Liver (tissue), 9 donors: ENCODE data around the gene NUDT22. TPM values are rescaled to one million over a fixed set of nuclear protein-coding genes. Genes with fewer than 3 reads are reported as not detected.

ENCODE experiments used
- DNase-seq: peaks from one replicate; pipeline ENCODE4 v3.0.0-alpha.2; 2017; ENCODE audit warnings: low spot score
- H3K27ac ChIP-seq, 2 donors: one replicate each; pipeline ENCODE4 v1.7.0; 2013; ENCODE audit warnings: inconsistent platforms in 2 of 2, low read length in 2 of 2, control low read depth in 1 of 2, low read depth in 1 of 2, mild to moderate bottlenecking in 1 of 2
- H3K27me3 ChIP-seq, 4 donors: one replicate each; pipeline versions ENCODE4 v1.6.1 to v1.7.0; 2013; ENCODE audit warnings: low read length in 3 of 4, inconsistent platforms in 1 of 4, mild to moderate bottlenecking in 1 of 4, moderate library complexity in 1 of 4; ENCODE audit not compliant: control insufficient read depth in 4 of 4, insufficient read depth in 4 of 4
- H3K36me3 ChIP-seq, 4 donors: one replicate each; pipeline versions ENCODE4 v1.6.1 to v1.7.0; 2013; ENCODE audit warnings: low read length in 3 of 4, mild to moderate bottlenecking in 3 of 4, low read depth in 1 of 4, moderate library complexity in 1 of 4; ENCODE audit not compliant: control insufficient read depth in 4 of 4, insufficient read depth in 3 of 4
- H3K4me1 ChIP-seq, 4 donors: one replicate each; pipeline versions ENCODE4 v1.6.1 to v1.7.0; 2013; ENCODE audit warnings: low read length in 3 of 4, mild to moderate bottlenecking in 3 of 4, moderate library complexity in 1 of 4; ENCODE audit not compliant: control insufficient read depth in 4 of 4, insufficient read depth in 4 of 4
- H3K4me3 ChIP-seq, 3 donors: one replicate each; pipeline versions ENCODE4 v1.6.1 to v1.7.0; 2013; ENCODE audit warnings: low read length in 3 of 3, control low read depth in 1 of 3, low read depth in 1 of 3, mild to moderate bottlenecking in 1 of 3
- H3K9ac ChIP-seq, 2 donors: one replicate each; pipeline ENCODE4 v1.7.0; 2013; ENCODE audit warnings: low read length in 2 of 2, mild to moderate bottlenecking in 2 of 2, moderate library complexity in 2 of 2, control low read depth in 1 of 2, low read depth in 1 of 2
- H3K9me3 ChIP-seq, 4 donors: one replicate each; pipeline versions ENCODE4 v1.6.1 to v1.7.0; 2013; ENCODE audit warnings: low read length in 3 of 4; ENCODE audit not compliant: control insufficient read depth in 4 of 4
- EGR1 ChIP-seq, 2 donors: IDR thresholded peaks; 2 replicates each; pipeline ENCODE4 v1.6.1; 2016 to 2018; ENCODE audit warnings: antibody characterized with exemption in 2 of 2, low read depth in 2 of 2
- FOXA1 ChIP-seq: IDR thresholded peaks from 2 replicates; pipeline ENCODE4 v1.6.1; 2016; ENCODE audit warnings: antibody characterized with exemption
- FOXA2 ChIP-seq: IDR thresholded peaks from 2 replicates; pipeline ENCODE4 v1.6.1; 2016; ENCODE audit warnings: antibody characterized with exemption
- GABPA ChIP-seq, 2 donors: IDR thresholded peaks in 1 of 2; conservative IDR thresholded peaks in 1 of 2; 2 replicates each; pipeline ENCODE4 v1.6.1; 2016; ENCODE audit warnings: antibody characterized with exemption in 2 of 2, mild to moderate bottlenecking in 1 of 2, moderate library complexity in 1 of 2
- HNF4A ChIP-seq, 2 donors: conservative IDR thresholded peaks; 2 replicates each; pipeline ENCODE4 v1.6.1; 2016; ENCODE audit warnings: antibody characterized with exemption in 2 of 2, mild to moderate bottlenecking in 2 of 2
- HNF4G ChIP-seq: IDR thresholded peaks from 2 replicates; pipeline ENCODE4 v1.6.1; 2016; ENCODE audit warnings: antibody characterized with exemption
- NR2F2 ChIP-seq: IDR thresholded peaks from 2 replicates; pipeline ENCODE4 v1.6.1; 2016; ENCODE audit warnings: antibody characterized with exemption
- RAD21 ChIP-seq, 2 donors: IDR thresholded peaks; 2 replicates each; pipeline ENCODE4 v1.6.1; 2016; ENCODE audit warnings: antibody characterized with exemption in 2 of 2, mild to moderate bottlenecking in 2 of 2
- RXRA ChIP-seq, 2 donors: IDR thresholded peaks; 2 replicates each; pipeline ENCODE4 v1.6.1; 2017 to 2018; ENCODE audit warnings: antibody characterized with exemption in 2 of 2, mild to moderate bottlenecking in 1 of 2
- SP1 ChIP-seq: IDR thresholded peaks from 2 replicates; pipeline ENCODE4 v1.6.1; 2018; ENCODE audit warnings: antibody characterized with exemption, mild to moderate bottlenecking
- TAF1 ChIP-seq: conservative IDR thresholded peaks from 2 replicates; pipeline ENCODE4 v1.6.1; 2016; ENCODE audit warnings: antibody characterized with exemption, mild to moderate bottlenecking
- WGBS: extraction: QIAGEN DNeasy Blood & Tissue Kit; methylation state at CpG from one replicate; pipeline ENCODE4 v1.1.7; 2013; 5-methylcytosine and 5-hydroxymethylcytosine counted together
- polyA plus RNA-seq, 2 donors: library from polyadenylated mRNA; stranded (reverse) in 1 of 2; unstranded in 1 of 2; fragments of 200-250 nt in 1 of 2; fragments of >200 nt in 1 of 2; fragmentation: Nextera tagmentation in 1 of 2; extraction: Ambion mirVana in 1 of 2; gene quantifications; one replicate each; pipeline versions ENCODE4 v1.2.1 to v1.2.3, GENCODE V29; 2013 to 2015
- total RNA-seq, 2 donors: library from RNA; depleted of rRNA; stranded (reverse); fragments of >200 nt; gene quantifications; one replicate each; pipeline ENCODE4 v1.2.3, GENCODE V29; 2014
- TF ChIP-seq, protein P1 (sequence below): IDR thresholded peaks from 2 replicates; pipeline ENCODE4 v1.6.1; 2016; ENCODE audit warnings: antibody characterized with exemption, mild to moderate bottlenecking
- TF ChIP-seq, protein P2 (sequence below): IDR thresholded peaks from 2 replicates; pipeline ENCODE4 v1.6.1; 2016; ENCODE audit warnings: antibody characterized with exemption
- TF ChIP-seq, protein P3 (sequence below): fragments of 150-350 bp; IDR thresholded peaks from 2 replicates; pipeline ENCODE4 v1.5.1; 2017; ENCODE audit warnings: improper control_type of control experiment, low read depth, low read length; ENCODE audit not compliant: missing input control
- TF ChIP-seq, protein P4 (sequence below): IDR thresholded peaks from 2 replicates; pipeline ENCODE4 v1.6.1; 2016; ENCODE audit warnings: antibody characterized with exemption
- donor health status: healthy.
- donor health status: healthy.
- donor health status: healthy.
- donor health status: healthy.
- donor health status: healthy.

Gene NUDT22
- total and polyA plus RNA-seq, 4 donors: 20.0 to 47.8 (median 41.2) TPM

DNA sequence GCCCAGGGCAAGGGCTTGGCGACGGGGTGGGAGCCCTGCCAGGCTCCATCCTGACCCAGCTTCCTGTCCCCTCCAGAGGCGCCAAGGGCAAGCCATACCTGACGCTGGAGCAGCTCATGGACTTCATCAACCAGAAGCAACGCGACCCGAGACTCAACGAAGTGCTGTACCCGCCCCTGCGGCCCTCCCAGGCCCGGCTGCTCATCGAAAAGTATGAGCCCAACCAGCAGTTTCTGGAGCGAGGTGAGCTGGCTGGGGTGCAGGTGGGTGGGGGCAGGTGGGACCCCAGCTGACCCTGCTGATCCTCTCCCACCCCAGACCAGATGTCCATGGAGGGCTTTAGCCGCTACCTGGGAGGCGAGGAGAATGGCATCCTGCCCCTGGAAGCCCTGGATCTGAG, 30.2 kb downstream of the NUDT22 start:
- H3K4me3 ChIP-seq: no peak overlapping the region
- no peaks in the 10 kb centered on the region for H3K27me3 ChIP-seq
- H3K4me1 ChIP-seq: peaks cover 0 to 9% (median 8%) of the 10 kb centered on the region in 4 donors
- no peak overlapping the region for H3K27ac ChIP-seq
- peaks cover 0 to 12% (median 3%) of the 10 kb centered on the region in 4 donors for H3K36me3 ChIP-seq
- H3K9ac ChIP-seq: no peak overlapping the region
- WGBS: 91% methylated on average over 15 of the region's 15 CpGs
- TF ChIP-seq RXRA (IDR thresholded peaks at IDR 0.05) (no peak), HNF4G (no peak), GABPA (IDR thresholded peaks at IDR 0.05 in 1 of 2, conservative IDR thresholded peaks at IDR 0.05 in 1 of 2) (no peak), NR2F2 (no peak), EGR1 (IDR thresholded peaks at IDR 0.05; ENCODE audit: low read depth in 2 of 2) (no peak), HNF4A (conservative IDR thresholded peaks at IDR 0.05) (no peak), FOXA2 (no peak), TAF1 (no peak), FOXA1 (no peak), SP1 (no peak), RAD21 (IDR thresholded peaks at IDR 0.05) (no peak)
- TF ChIP-seq, protein P1, sequence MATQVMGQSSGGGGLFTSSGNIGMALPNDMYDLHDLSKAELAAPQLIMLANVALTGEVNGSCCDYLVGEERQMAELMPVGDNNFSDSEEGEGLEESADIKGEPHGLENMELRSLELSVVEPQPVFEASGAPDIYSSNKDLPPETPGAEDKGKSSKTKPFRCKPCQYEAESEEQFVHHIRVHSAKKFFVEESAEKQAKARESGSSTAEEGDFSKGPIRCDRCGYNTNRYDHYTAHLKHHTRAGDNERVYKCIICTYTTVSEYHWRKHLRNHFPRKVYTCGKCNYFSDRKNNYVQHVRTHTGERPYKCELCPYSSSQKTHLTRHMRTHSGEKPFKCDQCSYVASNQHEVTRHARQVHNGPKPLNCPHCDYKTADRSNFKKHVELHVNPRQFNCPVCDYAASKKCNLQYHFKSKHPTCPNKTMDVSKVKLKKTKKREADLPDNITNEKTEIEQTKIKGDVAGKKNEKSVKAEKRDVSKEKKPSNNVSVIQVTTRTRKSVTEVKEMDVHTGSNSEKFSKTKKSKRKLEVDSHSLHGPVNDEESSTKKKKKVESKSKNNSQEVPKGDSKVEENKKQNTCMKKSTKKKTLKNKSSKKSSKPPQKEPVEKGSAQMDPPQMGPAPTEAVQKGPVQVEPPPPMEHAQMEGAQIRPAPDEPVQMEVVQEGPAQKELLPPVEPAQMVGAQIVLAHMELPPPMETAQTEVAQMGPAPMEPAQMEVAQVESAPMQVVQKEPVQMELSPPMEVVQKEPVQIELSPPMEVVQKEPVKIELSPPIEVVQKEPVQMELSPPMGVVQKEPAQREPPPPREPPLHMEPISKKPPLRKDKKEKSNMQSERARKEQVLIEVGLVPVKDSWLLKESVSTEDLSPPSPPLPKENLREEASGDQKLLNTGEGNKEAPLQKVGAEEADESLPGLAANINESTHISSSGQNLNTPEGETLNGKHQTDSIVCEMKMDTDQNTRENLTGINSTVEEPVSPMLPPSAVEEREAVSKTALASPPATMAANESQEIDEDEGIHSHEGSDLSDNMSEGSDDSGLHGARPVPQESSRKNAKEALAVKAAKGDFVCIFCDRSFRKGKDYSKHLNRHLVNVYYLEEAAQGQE: no peak
- TF ChIP-seq, protein P2, sequence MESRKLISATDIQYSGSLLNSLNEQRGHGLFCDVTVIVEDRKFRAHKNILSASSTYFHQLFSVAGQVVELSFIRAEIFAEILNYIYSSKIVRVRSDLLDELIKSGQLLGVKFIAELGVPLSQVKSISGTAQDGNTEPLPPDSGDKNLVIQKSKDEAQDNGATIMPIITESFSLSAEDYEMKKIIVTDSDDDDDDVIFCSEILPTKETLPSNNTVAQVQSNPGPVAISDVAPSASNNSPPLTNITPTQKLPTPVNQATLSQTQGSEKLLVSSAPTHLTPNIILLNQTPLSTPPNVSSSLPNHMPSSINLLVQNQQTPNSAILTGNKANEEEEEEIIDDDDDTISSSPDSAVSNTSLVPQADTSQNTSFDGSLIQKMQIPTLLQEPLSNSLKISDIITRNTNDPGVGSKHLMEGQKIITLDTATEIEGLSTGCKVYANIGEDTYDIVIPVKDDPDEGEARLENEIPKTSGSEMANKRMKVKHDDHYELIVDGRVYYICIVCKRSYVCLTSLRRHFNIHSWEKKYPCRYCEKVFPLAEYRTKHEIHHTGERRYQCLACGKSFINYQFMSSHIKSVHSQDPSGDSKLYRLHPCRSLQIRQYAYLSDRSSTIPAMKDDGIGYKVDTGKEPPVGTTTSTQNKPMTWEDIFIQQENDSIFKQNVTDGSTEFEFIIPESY: no peak
- DNase-seq: no peak
- H3K9me3 ChIP-seq: no peaks in the 10 kb centered on the region

DNA sequence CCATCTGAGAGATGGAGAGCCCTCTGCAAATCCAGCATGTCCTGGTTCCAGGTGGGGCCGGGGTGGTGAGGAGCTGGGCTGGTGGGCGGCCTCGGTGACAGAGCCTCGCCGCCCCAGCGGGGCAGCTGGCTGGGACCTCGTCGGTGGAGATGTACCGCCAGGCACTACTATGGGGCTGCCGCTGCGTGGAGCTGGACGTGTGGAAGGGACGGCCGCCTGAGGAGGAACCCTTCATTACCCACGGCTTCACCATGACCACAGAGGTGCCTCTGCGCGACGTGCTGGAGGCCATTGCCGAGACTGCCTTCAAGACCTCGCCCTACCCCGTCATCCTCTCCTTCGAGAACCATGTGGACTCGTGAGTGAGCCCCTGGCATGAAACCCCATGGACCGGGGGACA, 32.3 kb downstream of the NUDT22 start:
- Histone ChIP-seq H3K4me1 (no peaks in the 10 kb centered on the region), H3K36me3 (peaks cover 0 to 13% (median 4%) of the 10 kb centered on the region in 4 donors), H3K4me3 (no peak overlapping the region), H3K9ac (no peak overlapping the region), H3K9me3 (no peaks in the 10 kb centered on the region), H3K27ac (no peak overlapping the region), H3K27me3 (no peaks in the 10 kb centered on the region)
- 92% methylated on average over 24 of the region's 24 CpGs for WGBS
- DNase-seq: no peak
- TF ChIP-seq, protein P3, sequence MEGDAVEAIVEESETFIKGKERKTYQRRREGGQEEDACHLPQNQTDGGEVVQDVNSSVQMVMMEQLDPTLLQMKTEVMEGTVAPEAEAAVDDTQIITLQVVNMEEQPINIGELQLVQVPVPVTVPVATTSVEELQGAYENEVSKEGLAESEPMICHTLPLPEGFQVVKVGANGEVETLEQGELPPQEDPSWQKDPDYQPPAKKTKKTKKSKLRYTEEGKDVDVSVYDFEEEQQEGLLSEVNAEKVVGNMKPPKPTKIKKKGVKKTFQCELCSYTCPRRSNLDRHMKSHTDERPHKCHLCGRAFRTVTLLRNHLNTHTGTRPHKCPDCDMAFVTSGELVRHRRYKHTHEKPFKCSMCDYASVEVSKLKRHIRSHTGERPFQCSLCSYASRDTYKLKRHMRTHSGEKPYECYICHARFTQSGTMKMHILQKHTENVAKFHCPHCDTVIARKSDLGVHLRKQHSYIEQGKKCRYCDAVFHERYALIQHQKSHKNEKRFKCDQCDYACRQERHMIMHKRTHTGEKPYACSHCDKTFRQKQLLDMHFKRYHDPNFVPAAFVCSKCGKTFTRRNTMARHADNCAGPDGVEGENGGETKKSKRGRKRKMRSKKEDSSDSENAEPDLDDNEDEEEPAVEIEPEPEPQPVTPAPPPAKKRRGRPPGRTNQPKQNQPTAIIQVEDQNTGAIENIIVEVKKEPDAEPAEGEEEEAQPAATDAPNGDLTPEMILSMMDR: no peak
- no peak for TF ChIP-seq FOXA1
- TF ChIP-seq, protein P4, sequence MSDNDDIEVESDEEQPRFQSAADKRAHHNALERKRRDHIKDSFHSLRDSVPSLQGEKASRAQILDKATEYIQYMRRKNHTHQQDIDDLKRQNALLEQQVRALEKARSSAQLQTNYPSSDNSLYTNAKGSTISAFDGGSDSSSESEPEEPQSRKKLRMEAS: no peak
